Kidney epithelial cell (primary cell): ENCODE data around the gene BTBD9. TPM values are rescaled to one million over a fixed set of nuclear protein-coding genes. Genes with fewer than 3 reads are reported as not detected.

ENCODE experiments used
- DNase-seq: peaks from one replicate; pipeline ENCODE4 v3.0.0-alpha.2; 2010; ENCODE audit warnings: low read depth
- H3K27me3 ChIP-seq: 2 replicates; pipeline ENCODE4 v1.6.0; 2011; ENCODE audit warnings: low read length; ENCODE audit not compliant: control insufficient read depth, insufficient read depth
- H3K36me3 ChIP-seq: 2 replicates; pipeline ENCODE4 v1.5.1; 2011; ENCODE audit warnings: low read length; ENCODE audit not compliant: control insufficient read depth, insufficient read depth
- H3K4me3 ChIP-seq: 2 replicates; pipeline ENCODE4 v1.5.1; 2011; ENCODE audit warnings: low read depth, mild to moderate bottlenecking, control low read depth, low read length
- CTCF ChIP-seq: IDR thresholded peaks from 2 replicates; pipeline ENCODE4 v1.5.1; 2011; ENCODE audit warnings: mild to moderate bottlenecking, moderate library complexity, low read length, control low read depth, inconsistent platforms; ENCODE audit not compliant: insufficient read depth, poor library complexity, severe bottlenecking
- total RNA-seq: library from RNA; depleted of rRNA; stranded (reverse); fragments of >200 nt; gene quantifications from 2 replicates; pipeline ENCODE4 v1.2.3, GENCODE V29; 2015

Gene BTBD9
- total RNA-seq, 1 donor from 2014 or later, result 7.3 TPM

- no peak for DNase-seq
- H3K36me3 ChIP-seq, result no peaks in the 10 kb centered on the region
- no peak overlapping the region for H3K4me3 ChIP-seq
- H3K27me3 ChIP-seq, result no peaks in the 10 kb centered on the region
- TF ChIP-seq CTCF, result no peak
These were observed 454.5 kb downstream of the BTBD9 start for GRCh38 chr6:38185244-38185643.

GRCh38 chr6:38184585-38185080 is 455.1 kb downstream of the BTBD9 start:
- TF ChIP-seq CTCF, result no peak

DNA sequence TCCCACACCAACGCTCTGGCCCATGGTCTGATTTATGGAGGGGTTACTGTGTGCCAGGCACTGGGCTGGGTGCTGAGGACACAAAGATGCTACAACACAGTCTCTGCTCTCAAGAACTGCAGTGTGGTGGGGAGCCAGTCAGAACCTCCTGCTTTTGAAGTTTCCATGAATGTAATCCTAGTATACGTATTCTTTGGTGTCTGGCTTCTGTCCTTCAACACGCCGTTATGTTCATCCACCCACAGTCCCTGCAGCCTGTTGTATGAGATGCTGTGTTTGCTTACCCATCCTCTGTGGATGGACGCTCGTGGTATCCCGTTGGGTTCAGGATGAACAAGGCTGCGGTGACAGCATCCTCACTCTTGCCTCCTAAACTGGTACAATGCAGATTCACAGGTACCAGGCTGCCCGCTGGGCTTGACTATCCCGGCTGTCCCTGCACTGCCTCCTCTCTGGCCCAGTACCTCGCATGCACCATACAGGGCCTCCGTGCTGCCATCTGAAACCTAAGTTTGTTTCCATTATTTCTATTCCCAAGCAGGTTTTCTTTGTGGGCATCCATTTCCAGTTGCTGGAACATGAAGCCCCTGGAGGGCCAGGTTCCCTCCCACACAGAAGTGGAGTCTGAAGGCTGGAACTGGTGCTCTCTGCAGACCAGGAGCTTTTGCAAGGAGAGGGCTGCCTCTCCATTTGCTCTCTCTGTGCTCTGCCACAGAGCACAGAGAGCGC is 455.7 kb downstream of the BTBD9 start:
- Histone ChIP-seq H3K4me3 (no peak overlapping the region), H3K27me3 (no peaks in the 10 kb centered on the region), H3K36me3 (no peaks in the 10 kb centered on the region)
- no peak for DNase-seq
- no peak for TF ChIP-seq CTCF

More at GRCh38 chr6:38184585-38185080, 455.1 kb downstream of the BTBD9 start:
- Histone ChIP-seq H3K4me3 (no peak overlapping the region), H3K36me3 (no peaks in the 10 kb centered on the region), H3K27me3 (no peaks in the 10 kb centered on the region)
- no peak for DNase-seq

- TF ChIP-seq CTCF, result no peak
- Histone ChIP-seq H3K4me3 (no peak overlapping the region), H3K36me3 (no peaks in the 10 kb centered on the region), H3K27me3 (no peaks in the 10 kb centered on the region)
- no peak for DNase-seq
These were observed 457.3 kb downstream of the BTBD9 start for GRCh38 chr6:38182426-38182825.

DNA sequence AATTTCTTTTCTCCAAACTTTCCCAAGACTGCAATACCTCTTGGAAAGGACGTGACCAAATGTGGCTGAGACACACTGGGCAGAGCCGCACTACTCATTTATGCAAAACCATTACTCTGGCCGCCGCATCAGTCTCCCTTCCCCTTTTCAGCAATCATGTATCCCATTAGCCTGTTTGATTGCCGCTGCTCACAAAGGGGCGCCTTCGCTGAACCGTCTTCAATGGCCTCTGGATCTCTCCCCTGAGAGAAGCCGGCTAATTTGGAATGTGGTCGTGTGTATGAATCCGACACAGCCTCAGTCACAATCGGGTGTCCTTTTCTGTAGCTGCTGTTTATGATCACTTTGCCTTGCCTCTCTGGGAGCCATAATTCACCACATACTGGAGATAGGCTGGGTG is 459.1 kb downstream of the BTBD9 start:
- Histone ChIP-seq H3K27me3 (no peaks in the 10 kb centered on the region), H3K36me3 (no peaks in the 10 kb centered on the region), H3K4me3 (no peak overlapping the region)
- DNase-seq, result no peak
- TF ChIP-seq CTCF, result no peak

DNA sequence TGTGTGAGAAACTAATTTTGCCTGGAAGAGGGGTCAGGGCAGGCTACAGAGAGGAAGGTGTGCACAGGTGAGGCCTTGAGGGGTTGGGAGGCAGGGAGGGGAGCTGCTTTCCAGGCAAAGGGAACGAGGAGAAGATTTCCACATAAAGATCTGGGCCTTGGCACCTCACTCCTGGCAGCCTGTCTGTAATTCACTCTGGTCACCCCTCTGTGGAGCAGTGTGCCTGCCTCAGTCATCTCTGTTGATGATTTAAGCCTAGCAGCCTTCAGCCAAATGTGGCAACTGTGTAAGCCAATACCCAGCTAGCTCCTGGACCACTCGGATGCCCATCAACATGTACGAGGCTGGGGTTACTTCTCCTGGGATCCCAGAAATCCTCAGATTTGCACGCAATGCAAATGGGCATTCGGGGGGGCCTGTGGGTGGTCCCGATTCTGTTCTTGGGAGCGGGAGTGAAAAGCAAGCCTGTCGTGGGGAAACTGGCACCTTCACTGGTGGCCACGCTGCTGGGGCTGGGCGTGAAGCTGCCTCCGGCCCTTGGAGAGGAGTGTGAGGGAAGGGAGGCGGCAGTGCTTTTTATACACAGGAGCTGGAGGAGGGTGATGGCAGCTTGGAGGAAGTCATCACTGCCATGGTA is 459.8 kb downstream of the BTBD9 start:
- no peak overlapping the region for H3K4me3 ChIP-seq
- TF ChIP-seq CTCF, result no peak
- no peaks in the 10 kb centered on the region for H3K27me3 ChIP-seq
- DNase-seq, result no peak
- no peaks in the 10 kb centered on the region for H3K36me3 ChIP-seq
